Erythroblast (primary cell): ENCODE measurements around the gene ALKBH7.

Experiments used
- GATA1 ChIP-seq: IDR thresholded peaks from 2 replicates; pipeline ENCODE4 v1.6.1; 2011; ENCODE audit warnings: low read depth, mild to moderate bottlenecking, control low read depth, low read length, moderate library complexity
- POLR2A ChIP-seq: IDR thresholded peaks from 2 replicates; pipeline ENCODE4 v1.6.1; 2011; ENCODE audit warnings: mild to moderate bottlenecking, low read length

GRCh38 chr19:6358003-6358402 lies 14.6 kb upstream of the ALKBH7 start:
- TF ChIP-seq POLR2A (no peak), GATA1 (no peak)
